Calu3 (cell line): ENCODE results near the gene CTNND2. TPM values are rescaled to one million over a fixed set of nuclear protein-coding genes. Genes with fewer than 3 reads are reported as not detected.

Experiments used
- BruUV-seq: library from RNA; stranded (reverse); fragments of 400-500 nt; replicated peaks from 2 replicates; lab custom pipeline; 2021; lab: Mats Ljungman, UMichigan
- CTCF ChIA-PET: fragments of 300-600 bp; sonication (Branson Sonifier 250); formaldehyde crosslinking; loops from one replicate; lab custom pipeline; 2022; ENCODE audit warnings: antibody characterized with exemption; lab: Charles Lee
- DNase-seq: peaks from one replicate; pipeline ENCODE4 v3.0.0; 2022
- H3K27ac Mint-ChIP-seq: one replicate; pipeline ENCODE4 v1.8.0; 2022; ENCODE audit warnings: mixed read lengths; ENCODE audit not compliant: unreplicated experiment
- H3K27me3 Mint-ChIP-seq: one replicate; pipeline ENCODE4 v1.8.0; 2022; ENCODE audit warnings: mixed read lengths; ENCODE audit not compliant: unreplicated experiment
- H3K36me3 Mint-ChIP-seq: one replicate; pipeline ENCODE4 v1.8.0; 2022; ENCODE audit warnings: mild to moderate bottlenecking, moderate library complexity, mixed read lengths; ENCODE audit not compliant: insufficient read depth, unreplicated experiment
- H3K4me1 Mint-ChIP-seq: one replicate; pipeline ENCODE4 v1.8.0; 2022; ENCODE audit warnings: mild to moderate bottlenecking, low read depth, mixed read lengths; ENCODE audit not compliant: unreplicated experiment
- H3K4me3 Mint-ChIP-seq: one replicate; pipeline ENCODE4 v1.8.0; 2022; ENCODE audit warnings: mild to moderate bottlenecking, low read depth, moderate library complexity, mixed read lengths; ENCODE audit not compliant: unreplicated experiment
- H3K9me3 Mint-ChIP-seq: one replicate; pipeline ENCODE4 v1.8.0; 2022; ENCODE audit warnings: low read depth, mixed read lengths; ENCODE audit not compliant: unreplicated experiment
- intact Hi-C: fragments of 100-400 bp; cut with micrococcal nuclease; formaldehyde crosslinking; loops from one replicate; pipeline ENCODE4 v1.10.0; 2022; ENCODE audit not compliant: unreplicated experiment
- total RNA-seq: library from RNA; stranded (reverse); gene quantifications from 2 replicates; pipeline ENCODE4 v1.2.3, GENCODE V29; 2022
- TF ChIP-seq, protein P1 (sequence below): fragments of 200-600 bp; IDR thresholded peaks from one replicate; pipeline ENCODE4 v1.8.0; 2022; ENCODE audit warnings: antibody characterized with exemption; ENCODE audit not compliant: unreplicated experiment

CTNND2 gene
- total RNA-seq, 1 experiment from 2014 or later: 19.6 TPM

DNA sequence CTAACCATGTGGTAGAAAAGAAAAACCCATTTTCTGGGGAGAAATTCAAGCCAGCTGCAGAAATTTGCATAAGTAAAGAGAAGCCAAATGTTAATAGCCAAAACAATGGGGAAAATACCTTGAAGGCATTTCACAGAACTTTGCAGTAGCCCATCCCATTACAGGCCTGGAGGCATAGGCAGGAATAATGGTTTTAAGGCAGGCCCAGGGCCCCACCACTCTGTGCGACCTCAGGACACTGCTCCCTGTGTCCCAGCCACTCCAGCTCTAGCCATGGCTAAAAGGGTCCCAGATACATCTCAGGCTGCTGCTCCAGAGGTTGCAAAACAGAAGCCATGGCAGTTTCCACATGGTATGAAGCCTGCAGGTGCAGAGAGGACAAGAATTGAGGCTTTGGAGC is 253.3 kb downstream of the CTNND2 start:
- no TSS peak for BruUV-seq
- TF ChIP-seq, protein P1, sequence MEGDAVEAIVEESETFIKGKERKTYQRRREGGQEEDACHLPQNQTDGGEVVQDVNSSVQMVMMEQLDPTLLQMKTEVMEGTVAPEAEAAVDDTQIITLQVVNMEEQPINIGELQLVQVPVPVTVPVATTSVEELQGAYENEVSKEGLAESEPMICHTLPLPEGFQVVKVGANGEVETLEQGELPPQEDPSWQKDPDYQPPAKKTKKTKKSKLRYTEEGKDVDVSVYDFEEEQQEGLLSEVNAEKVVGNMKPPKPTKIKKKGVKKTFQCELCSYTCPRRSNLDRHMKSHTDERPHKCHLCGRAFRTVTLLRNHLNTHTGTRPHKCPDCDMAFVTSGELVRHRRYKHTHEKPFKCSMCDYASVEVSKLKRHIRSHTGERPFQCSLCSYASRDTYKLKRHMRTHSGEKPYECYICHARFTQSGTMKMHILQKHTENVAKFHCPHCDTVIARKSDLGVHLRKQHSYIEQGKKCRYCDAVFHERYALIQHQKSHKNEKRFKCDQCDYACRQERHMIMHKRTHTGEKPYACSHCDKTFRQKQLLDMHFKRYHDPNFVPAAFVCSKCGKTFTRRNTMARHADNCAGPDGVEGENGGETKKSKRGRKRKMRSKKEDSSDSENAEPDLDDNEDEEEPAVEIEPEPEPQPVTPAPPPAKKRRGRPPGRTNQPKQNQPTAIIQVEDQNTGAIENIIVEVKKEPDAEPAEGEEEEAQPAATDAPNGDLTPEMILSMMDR: no peak
- Mint-ChIP-seq H3K4me1 (no peaks in the 10 kb centered on the region), H3K9me3 (peaks cover 5% of the 10 kb centered on the region), H3K27ac (no peak overlapping the region), H3K27me3 (no peaks in the 10 kb centered on the region), H3K4me3 (no peak overlapping the region), H3K36me3 (no peaks in the 10 kb centered on the region)
- no peak for DNase-seq
- intact Hi-C loops: no loop called here
- CTCF ChIA-PET: no interaction called here

DNA sequence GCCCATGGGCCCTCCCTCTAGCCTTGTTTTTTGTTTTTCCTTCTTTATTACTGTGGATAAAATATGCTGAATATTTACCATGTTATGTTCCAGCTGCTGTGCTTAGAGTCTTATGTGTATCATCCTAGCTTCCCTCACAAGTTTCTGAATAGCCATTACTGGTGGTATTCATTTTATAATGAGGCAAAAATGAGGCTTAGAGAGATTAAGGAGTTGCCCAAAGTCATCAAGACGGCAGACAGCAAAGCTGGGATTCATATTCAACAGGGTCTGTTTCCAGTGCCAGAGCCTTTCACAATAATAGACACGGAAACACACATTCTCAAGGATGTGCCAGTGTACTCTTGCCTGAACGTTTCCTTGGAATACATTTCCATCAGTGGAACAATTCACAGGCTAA is 258.1 kb downstream of the CTNND2 start:
- Mint-ChIP-seq H3K27me3 (no peaks in the 10 kb centered on the region), H3K4me1 (no peaks in the 10 kb centered on the region), H3K36me3 (no peaks in the 10 kb centered on the region), H3K27ac (no peak overlapping the region), H3K4me3 (no peak overlapping the region), H3K9me3 (peaks cover 5% of the 10 kb centered on the region)
- BruUV-seq: no TSS peak
- no peak for DNase-seq
- TF ChIP-seq, protein P1: no peak
- intact Hi-C loops: no loop called here
- CTCF ChIA-PET: no interaction called here

DNA sequence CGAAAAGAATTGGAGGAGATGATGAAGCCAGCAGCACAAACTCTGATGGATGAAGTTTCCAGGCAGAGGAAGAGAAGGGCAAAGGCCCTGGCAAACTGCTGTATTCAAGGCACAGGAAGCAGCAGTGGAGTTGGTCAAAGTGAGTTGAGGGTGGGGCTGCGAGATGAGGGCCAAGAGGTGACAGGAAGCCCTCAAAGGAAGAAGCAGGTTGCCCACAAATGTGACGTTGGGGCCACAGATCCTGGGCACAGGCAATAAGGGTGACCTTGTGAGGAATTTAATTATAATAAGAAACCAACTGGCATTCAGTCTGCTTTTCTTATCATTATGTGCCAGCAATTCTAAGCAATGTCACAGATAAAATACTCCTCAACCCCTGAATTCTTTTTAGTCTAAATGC is 261.8 kb downstream of the CTNND2 start:
- H3K27me3 Mint-ChIP-seq: no peaks in the 10 kb centered on the region
- intact Hi-C loops: no loop called here
- H3K4me1 Mint-ChIP-seq: no peaks in the 10 kb centered on the region
- no peak for DNase-seq
- no peaks in the 10 kb centered on the region for H3K36me3 Mint-ChIP-seq
- CTCF ChIA-PET: no interaction called here
- TF ChIP-seq, protein P1: no peak
- H3K9me3 Mint-ChIP-seq: no peaks in the 10 kb centered on the region
- no peak overlapping the region for H3K27ac Mint-ChIP-seq
- H3K4me3 Mint-ChIP-seq: no peak overlapping the region
- no TSS peak for BruUV-seq

DNA sequence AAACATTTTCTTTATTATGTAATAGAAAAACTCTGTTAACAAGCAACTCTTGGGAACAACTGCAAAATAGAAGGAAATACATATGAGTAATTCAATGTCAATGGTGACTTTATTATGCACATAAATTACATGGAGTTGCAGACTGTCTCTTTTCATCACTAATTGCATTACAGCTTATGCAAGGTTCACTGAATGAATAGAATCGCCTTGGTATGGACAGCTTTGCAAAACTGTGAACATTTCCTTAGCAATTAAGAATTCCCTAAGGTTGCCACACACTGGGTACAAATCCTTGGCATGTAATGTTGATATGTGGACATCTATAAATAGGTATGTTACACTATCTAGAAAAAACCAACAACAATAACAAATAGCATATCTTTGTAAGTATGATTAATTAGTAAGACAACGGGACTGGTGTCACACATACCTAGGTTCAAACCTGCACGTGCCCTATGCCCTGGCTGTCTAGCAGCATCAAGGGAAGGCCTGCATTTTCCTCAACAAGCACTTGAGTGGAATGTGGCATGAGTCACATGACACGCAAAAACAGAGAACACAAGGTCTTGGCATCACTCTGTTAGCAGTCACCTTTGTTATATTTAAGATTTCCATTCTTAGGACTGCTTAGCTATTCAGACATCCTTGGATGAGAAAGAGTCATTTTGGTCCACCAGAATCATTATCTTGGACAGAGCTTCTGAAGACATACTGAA is 263.9 kb downstream of the CTNND2 start:
- BruUV-seq: no TSS peak
- Mint-ChIP-seq H3K27me3 (no peaks in the 10 kb centered on the region), H3K4me3 (no peak overlapping the region), H3K4me1 (no peaks in the 10 kb centered on the region), H3K9me3 (no peaks in the 10 kb centered on the region), H3K36me3 (no peaks in the 10 kb centered on the region), H3K27ac (no peak overlapping the region)
- TF ChIP-seq, protein P1: no peak
- CTCF ChIA-PET: no interaction called here
- DNase-seq: no peak
- intact Hi-C loops: no loop called here
